SU-DHL-6 (cell line): ENCODE results near the gene KCNMB2.

Experiments
- H2AFZ ChIP-seq: fragments of 200-600 bp; sonication (generic); 2 replicates; pipeline ENCODE4 v1.6.1; 2014; ENCODE audit warnings: low read depth, mild to moderate bottlenecking, moderate library complexity, mixed read lengths, antibody characterized with exemption, low read length; ENCODE audit not compliant: severe bottlenecking
- H3F3A ChIP-seq: fragments of 200-600 bp; shearing (Covaris generic); 2 replicates; pipeline ENCODE4 v1.6.0; 2016; ENCODE audit warnings: antibody characterized with exemption, mild to moderate bottlenecking; ENCODE audit not compliant: insufficient read depth
- H3K27ac ChIP-seq: fragments of 200-600 bp; sonication (generic); 2 replicates; pipeline ENCODE4 v1.5.1; 2016; ENCODE audit warnings: low read depth, mild to moderate bottlenecking, low read length, moderate library complexity, mixed read lengths
- H3K27me3 ChIP-seq: fragments of 200-600 bp; sonication (generic), shearing (Covaris generic); 2 replicates; pipeline ENCODE4 v1.6.0; 2014; ENCODE audit warnings: mild to moderate bottlenecking, low read length
- H3K36me3 ChIP-seq: fragments of 200-600 bp; sonication (generic); 2 replicates; pipeline ENCODE4 v1.6.1; 2014; ENCODE audit warnings: mild to moderate bottlenecking, low read length, mixed read lengths
- H3K4me2 ChIP-seq: fragments of 300-600, 200-600 bp; shearing (Covaris generic), sonication (generic); 2 replicates; pipeline ENCODE4 v1.6.0; 2014; ENCODE audit warnings: low read length, low read depth, mild to moderate bottlenecking; ENCODE audit not compliant: poor library complexity, severe bottlenecking
- H3K4me3 ChIP-seq: fragments of 200-600 bp; sonication (generic); 2 replicates; pipeline ENCODE4 v1.5.1; 2014; ENCODE audit warnings: antibody characterized with exemption, low read length, mild to moderate bottlenecking, mixed read lengths; ENCODE audit not compliant: insufficient read depth, poor library complexity, severe bottlenecking
- H3K79me2 ChIP-seq: fragments of 200-600 bp; sonication (generic); 2 replicates; pipeline ENCODE4 v1.6.1; 2014; ENCODE audit warnings: mild to moderate bottlenecking, low read length, moderate library complexity; ENCODE audit not compliant: insufficient read depth
- H3K9ac ChIP-seq: fragments of 200-600 bp; sonication (generic); 2 replicates; pipeline ENCODE4 v1.7.0; 2014; ENCODE audit warnings: mild to moderate bottlenecking, low read length
- H3K9me2 ChIP-seq: fragments of 200-600 bp; sonication (generic); replicated peaks from 2 replicates; pipeline ENCODE4 v1.6.1; 2014; ENCODE audit warnings: low read length; ENCODE audit not compliant: insufficient read depth
- H3K9me3 ChIP-seq: fragments of 200-600 bp; sonication (generic); 2 replicates; pipeline ENCODE4 v1.6.1; 2014; ENCODE audit warnings: low read length, mixed read lengths; ENCODE audit not compliant: insufficient read depth
- H4K20me1 ChIP-seq: fragments of 200-600 bp; sonication (generic); 2 replicates; pipeline ENCODE4 v1.6.1; 2014; ENCODE audit warnings: low read depth, mild to moderate bottlenecking, antibody characterized with exemption, low read length, moderate library complexity, mixed read lengths
- CTCF ChIP-seq: fragments of 200-600 bp; sonication (generic); IDR thresholded peaks from one replicate; pipeline ENCODE4 v1.5.1; 2017; ENCODE audit warnings: antibody characterized with exemption, mild to moderate bottlenecking, low read length, moderate library complexity; ENCODE audit not compliant: insufficient read depth, poor library complexity, severe bottlenecking
- EZH2phosphoT487 ChIP-seq: fragments of 200-600 bp; sonication (generic), shearing (Covaris generic); conservative IDR thresholded peaks from 2 replicates; pipeline ENCODE4 v1.6.1; 2018; ENCODE audit warnings: mild to moderate bottlenecking, antibody characterized with exemption, low read length, moderate library complexity, mixed read lengths

KCNMB2 gene

GRCh38 chr3:178584722-178585380 is 48.6 kb downstream of the KCNMB2 start:
- Histone ChIP-seq H3K36me3 (peaks cover 21% of the 10 kb centered on the region), H3K9me2 (no peaks in the 10 kb centered on the region), H3K9ac (no peak overlapping the region), H3K79me2 (peaks cover 52% of the 10 kb centered on the region), H3K27me3 (no peaks in the 10 kb centered on the region), H3K9me3 (no peaks in the 10 kb centered on the region), H3K27ac (peak overlapping the region; percentile 31; the same call in 1 of the 2 replicates), H4K20me1 (no peaks in the 10 kb centered on the region), H2AFZ (no peak overlapping the region), H3K4me2 (peak overlapping the region; percentile 2), H3K4me3 (no peak overlapping the region), H3F3A (peaks cover 23% of the 10 kb centered on the region)
- no peak for TF ChIP-seq EZH2phosphoT487
- no peak for TF ChIP-seq CTCF

- Histone ChIP-seq H3K9ac (no peak overlapping the region), H3K4me3 (no peak overlapping the region), H3K9me2 (no peaks in the 10 kb centered on the region), H3K79me2 (peaks cover 56% of the 10 kb centered on the region), H3K27ac (peak overlapping the region; percentile 31), H4K20me1 (no peaks in the 10 kb centered on the region), H3F3A (peaks cover 23% of the 10 kb centered on the region), H3K4me2 (peak overlapping the region; percentile 2), H3K27me3 (no peaks in the 10 kb centered on the region), H2AFZ (no peak overlapping the region), H3K36me3 (peaks cover 27% of the 10 kb centered on the region), H3K9me3 (no peaks in the 10 kb centered on the region)
- TF ChIP-seq EZH2phosphoT487 = no peak
- TF ChIP-seq CTCF = no peak
Observed at GRCh38 chr3:178585454-178585853, 49.2 kb downstream of the KCNMB2 start.

- Histone ChIP-seq H2AFZ (no peak overlapping the region), H3K9me3 (no peaks in the 10 kb centered on the region), H3K27me3 (no peaks in the 10 kb centered on the region), H3K4me3 (no peak overlapping the region), H3K9ac (no peak overlapping the region), H3K9me2 (no peaks in the 10 kb centered on the region), H3F3A (peaks cover 23% of the 10 kb centered on the region), H3K27ac (peak overlapping the region; percentile 31), H3K79me2 (peaks cover 63% of the 10 kb centered on the region), H3K4me2 (no peak overlapping the region), H4K20me1 (no peaks in the 10 kb centered on the region), H3K36me3 (peaks cover 34% of the 10 kb centered on the region)
- TF ChIP-seq EZH2phosphoT487 (no peak), CTCF (no peak)
Observed at GRCh38 chr3:178586076-178586475, 49.8 kb downstream of the KCNMB2 start.
